H1 (cell line): ENCODE results near the gene KLF7. TPM values are rescaled to one million over a fixed set of nuclear protein-coding genes. Genes with fewer than 3 reads are reported as not detected.
A peak's percentile ranks its signal among the peaks of the same experiment; 100 is the strongest.

ENCODE experiments used
- CTCF ChIA-PET: fragments of 300-600 bp; sonication (Branson Sonifier 250); formaldehyde crosslinking; loops from one replicate; lab custom pipeline; 2021; ENCODE audit not compliant: partially characterized antibody; lab: Charles Lee
- POLR2A ChIA-PET: fragments of 300-600 bp; sonication (Branson Sonifier 250); formaldehyde crosslinking; loops from one replicate; lab custom pipeline; 2021; ENCODE audit warnings: inconsistent platforms; ENCODE audit not compliant: partially characterized antibody; lab: Charles Lee
- DNase-seq, 2 experiments: peaks; one replicate each; pipeline versions ENCODE4 v3.0.0 to v3.0.0-alpha.2; 2010 to 2022; ENCODE audit warnings: low spot score in 2 of 2, low read depth in 1 of 2, mixed read lengths in 1 of 2
- FAIRE-seq: peaks from 2 replicates; lab custom pipeline; 2011; peaks lifted over from hg19 to GRCh38; lab: Jason Lieb, UNC
- H2AFZ ChIP-seq: 2 replicates; pipeline ENCODE4 v1.8.1; 2012; ENCODE audit warnings: low read length, inconsistent platforms
- H2AK5ac ChIP-seq: 2 replicates; pipeline ENCODE4 v1.6.1; 2013; ENCODE audit warnings: low read depth, low read length
- H2BK120ac ChIP-seq: replicated peaks from 2 replicates; pipeline ENCODE3; 2013; ENCODE audit warnings: low read depth, low read length, inconsistent platforms
- H2BK12ac ChIP-seq: 2 replicates; pipeline ENCODE4 v1.6.1; 2013; ENCODE audit warnings: low read depth, low read length
- H2BK15ac ChIP-seq: 2 replicates; pipeline ENCODE4 v1.6.1; 2013; ENCODE audit warnings: low read length
- H2BK20ac ChIP-seq: 2 replicates; pipeline ENCODE4 v1.6.1; 2013; ENCODE audit warnings: low read length
- H2BK5ac ChIP-seq: 2 replicates; pipeline ENCODE4 v1.6.1; 2013; ENCODE audit warnings: low read depth, low read length
- H3K14ac ChIP-seq: 2 replicates; pipeline ENCODE4 v1.6.1; 2013; ENCODE audit warnings: inconsistent platforms; ENCODE audit not compliant: insufficient read length
- H3K18ac ChIP-seq: 2 replicates; pipeline ENCODE4 v1.6.1; 2013; ENCODE audit warnings: low read length; ENCODE audit errors: extremely low read depth
- H3K23ac ChIP-seq: 2 replicates; pipeline ENCODE4 v1.6.1; 2013; ENCODE audit warnings: inconsistent platforms; ENCODE audit not compliant: insufficient read length
- H3K23me2 ChIP-seq: 2 replicates; pipeline ENCODE4 v1.6.1; 2013; ENCODE audit warnings: low read depth, low read length
- H3K27ac ChIP-seq: 2 replicates; pipeline ENCODE4 v1.6.1; 2011; ENCODE audit warnings: low read depth, low read length, inconsistent platforms
- H3K27me3 ChIP-seq, 4 experiments: replicated peaks in 1 of 4; 1 replicate in 1 of 4; 2 replicates in 3 of 4; pipeline versions ENCODE4 v1.6.1 to v1.8.1; 2011 to 2013; ENCODE audit warnings: low read length in 3 of 4, mild to moderate bottlenecking in 3 of 4, inconsistent platforms in 2 of 4, mixed read lengths in 2 of 4, moderate library complexity in 1 of 4; ENCODE audit not compliant: control insufficient read depth in 3 of 4, insufficient read depth in 3 of 4; ENCODE audit errors: extremely low read depth in 1 of 4
- H3K36me3 ChIP-seq, 4 experiments: 2 replicates each; pipeline versions ENCODE4 v1.6.1 to v1.8.1; 2011 to 2013; ENCODE audit warnings: mild to moderate bottlenecking in 4 of 4, low read length in 3 of 4, moderate library complexity in 2 of 4, control low read depth in 1 of 4, inconsistent platforms in 1 of 4; ENCODE audit not compliant: insufficient read depth in 4 of 4, control insufficient read depth in 2 of 4
- H3K4ac ChIP-seq: replicated peaks from 2 replicates; pipeline ENCODE3; 2013; ENCODE audit warnings: low read length, low read depth, mixed read lengths, inconsistent platforms; ENCODE audit not compliant: insufficient read length
- H3K4me1 ChIP-seq, 4 experiments: replicated peaks in 1 of 4; 1 replicate in 1 of 4; 2 replicates in 3 of 4; pipeline versions ENCODE4 v1.6.1 to v1.8.1; 2011 to 2013; ENCODE audit warnings: low read length in 3 of 4, inconsistent platforms in 2 of 4, mixed read lengths in 1 of 4; ENCODE audit not compliant: insufficient read depth in 4 of 4, control insufficient read depth in 3 of 4
- H3K4me2 ChIP-seq, 2 experiments: 2 replicates each; pipeline versions ENCODE4 v1.6.1 to v1.8.1; 2011 to 2013; ENCODE audit warnings: low read depth in 2 of 2, low read length in 2 of 2, control low read depth in 1 of 2, inconsistent platforms in 1 of 2, mild to moderate bottlenecking in 1 of 2; ENCODE audit not compliant: insufficient read depth in 1 of 2
- H3K4me3 ChIP-seq, 4 experiments: fragments of 200-600, 300-600 bp in 1 of 4; sonication (generic), shearing (Covaris generic), sonication (Bioruptor Twin) in 1 of 4; 2 replicates each; pipeline versions ENCODE4 v1.5.1 to v1.8.1; 2011 to 2016; ENCODE audit warnings: low read length in 4 of 4, low read depth in 3 of 4, control low read depth in 2 of 4, inconsistent platforms in 2 of 4, mild to moderate bottlenecking in 2 of 4, mixed read lengths in 1 of 4, moderate library complexity in 1 of 4; ENCODE audit not compliant: insufficient read depth in 2 of 4; ENCODE audit errors: extremely low read depth in 1 of 4
- H3K56ac ChIP-seq: replicated peaks from 2 replicates; pipeline ENCODE3; 2013; ENCODE audit warnings: low read depth, mild to moderate bottlenecking, mixed read lengths, low read length, inconsistent platforms; ENCODE audit not compliant: insufficient read length
- H3K79me1 ChIP-seq: 2 replicates; pipeline ENCODE4 v1.6.1; 2013; ENCODE audit warnings: low read depth, low read length, control low read depth
- H3K79me2 ChIP-seq, 2 experiments: 2 replicates each; pipeline versions ENCODE4 v1.6.1 to v1.8.1; 2012 to 2013; ENCODE audit warnings: low read length in 2 of 2, mild to moderate bottlenecking in 2 of 2, inconsistent platforms in 1 of 2; ENCODE audit not compliant: insufficient read depth in 2 of 2, control insufficient read depth in 1 of 2
- H3K9ac ChIP-seq, 4 experiments: replicated peaks in 1 of 4; 1 replicate in 1 of 4; 2 replicates in 3 of 4; pipeline versions ENCODE4 v1.6.1 to v1.8.1; 2011 to 2013; ENCODE audit warnings: low read depth in 3 of 4, low read length in 3 of 4, control low read depth in 2 of 4, mild to moderate bottlenecking in 2 of 4, moderate library complexity in 2 of 4, inconsistent platforms in 1 of 4; ENCODE audit errors: extremely low read depth in 1 of 4
- H3K9me3 ChIP-seq, 2 experiments: 2 replicates each; pipeline versions ENCODE4 v1.6.1 to v1.8.1; 2012 to 2013; ENCODE audit warnings: mild to moderate bottlenecking in 2 of 2, moderate library complexity in 2 of 2, control low read depth in 1 of 2, inconsistent platforms in 1 of 2, low read depth in 1 of 2, low read length in 1 of 2, mixed read lengths in 1 of 2; ENCODE audit not compliant: insufficient read depth in 2 of 2
- H4K20me1 ChIP-seq, 2 experiments: replicated peaks in 1 of 2; 2 replicates each; pipeline versions ENCODE3 to v1.8.1; 2011 to 2013; ENCODE audit warnings: inconsistent platforms in 2 of 2, low read length in 2 of 2, mild to moderate bottlenecking in 1 of 2; ENCODE audit not compliant: insufficient read depth in 2 of 2, control insufficient read depth in 1 of 2
- H4K5ac ChIP-seq: 2 replicates; pipeline ENCODE4 v1.6.1; 2013; ENCODE audit warnings: low read length, low read depth, mixed read lengths, inconsistent platforms; ENCODE audit not compliant: insufficient read length
- H4K8ac ChIP-seq: 2 replicates; pipeline ENCODE4 v1.8.0; 2013; ENCODE audit warnings: mild to moderate bottlenecking, moderate library complexity, low read length, inconsistent platforms; ENCODE audit not compliant: insufficient read depth; ENCODE audit errors: extremely low read depth
- H4K91ac ChIP-seq: replicated peaks from 2 replicates; pipeline ENCODE3; 2013; ENCODE audit warnings: low read length, mixed read lengths, inconsistent platforms; ENCODE audit not compliant: insufficient read length
- EP300 ChIP-seq, 2 experiments: IDR thresholded peaks; 1 replicate in 1 of 2; 2 replicates in 1 of 2; pipeline ENCODE4 v1.6.1; 2011 to 2012; ENCODE audit warnings: low read depth in 2 of 2, low read length in 2 of 2, mild to moderate bottlenecking in 2 of 2, borderline replicate concordance in 1 of 2, inconsistent platforms in 1 of 2, moderate library complexity in 1 of 2
- FOSL1 ChIP-seq: IDR thresholded peaks from 2 replicates; pipeline ENCODE4 v1.6.1; 2011; ENCODE audit warnings: mild to moderate bottlenecking, low read depth, low read length, moderate library complexity; ENCODE audit not compliant: insufficient read depth
- MAX ChIP-seq: IDR thresholded peaks from 2 replicates; pipeline ENCODE4 v1.6.1; 2012; ENCODE audit warnings: inconsistent platforms
- NRF1 ChIP-seq: IDR thresholded peaks from 2 replicates; pipeline ENCODE4 v1.6.1; 2011; ENCODE audit warnings: mild to moderate bottlenecking, low read depth, low read length, improper control_type of control experiment
- WGBS, 2 experiments: shearing (Covaris generic) in 1 of 2; methylation state at CpG; one replicate each; pipeline versions ENCODE4 v1.1.6 to v1.1.7; 2013 to 2015; ENCODE audit warnings: low lambda C conversion rate in 2 of 2, mixed read lengths in 2 of 2, inconsistent platforms in 1 of 2, low coverage in 1 of 2, missing lambda C conversion rate in 1 of 2; ENCODE audit not compliant: insufficient replicate concordance in 2 of 2, insufficient coverage in 1 of 2, insufficient read length in 1 of 2; ENCODE audit errors: extremely low coverage in 1 of 2, missing lambda C conversion rate in 1 of 2; 5-methylcytosine and 5-hydroxymethylcytosine counted together
- polyA plus RNA-seq, 7 experiments: library from polyadenylated mRNA; depleted of rRNA in 3 of 7; stranded (reverse) in 5 of 7; unstranded in 2 of 7; fragments of >200 nt in 5 of 7; fragments of 200-250 nt in 2 of 7; gene quantifications; 1 replicate in 5 of 7; 2 replicates in 1 of 7; 4 replicates in 1 of 7; pipeline versions ENCODE4 v1.2.1 to v1.2.3, GENCODE V29; 2011 to 2013; ENCODE audit warnings: missing spikeins in 2 of 7, mixed read lengths in 2 of 7
- total RNA-seq: library from RNA; stranded (reverse); fragmentation: NEBNext Ultra II Directional; extraction: Animal tissue kit (Norgen Biotek cat#: 25700); gene quantifications from 2 replicates; pipeline ENCODE4 v1.2.1, GENCODE V29; 2021
- TF ChIP-seq, protein P1 (sequence below): IDR thresholded peaks from 2 replicates; pipeline ENCODE4 v1.6.1; 2012; ENCODE audit warnings: inconsistent platforms

Gene KLF7
- total and polyA plus RNA-seq, 2 of the 8 experiments (the other 6 are each of a cell fraction or from before 2014, with no cell fraction given): 9.6 to 23.3 TPM

GRCh38 chr2:207123335-207123744 is 42.4 kb downstream of the KLF7 start:
- Histone ChIP-seq H4K20me1 (no peaks in the 10 kb centered on the region), H3K23me2 (no peaks in the 10 kb centered on the region), H3K4me2 (no peak overlapping the region), H3K56ac (no peak overlapping the region), H2BK12ac (no peak overlapping the region), H3K23ac (no peak overlapping the region), H4K91ac (no peak overlapping the region), H2BK5ac (no peak overlapping the region), H3K79me1 (peaks cover 2% of the 10 kb centered on the region; the same call in 1 of the 2 replicates), H3K36me3 (peaks cover 0 to 6% (median 2%) of the 10 kb centered on the region in 4 experiments; a peak in 2 of 8 replicates), H2BK15ac (no peak overlapping the region), H3K9ac (no peak overlapping the region; a peak in 1 of 7 replicates), H3K4me3 (no peak overlapping the region), H2AK5ac (no peak overlapping the region; the same call in 1 of the 2 replicates), H3K79me2 (peaks cover 0 to 38% of the 10 kb centered on the region in 2 experiments; a peak in 2 of 4 replicates), H2BK20ac (no peak overlapping the region), H4K5ac (no peak overlapping the region), H2AFZ (no peak overlapping the region), H3K27ac (no peak overlapping the region), H2BK120ac (no peak overlapping the region), H3K18ac (no peak overlapping the region), H3K14ac (no peak overlapping the region), H3K4me1 (peaks cover 6 to 18% (median 10%) of the 10 kb centered on the region in 4 experiments), H3K27me3 (no peaks in the 10 kb centered on the region), H3K4ac (no peak overlapping the region), H4K8ac (no peak overlapping the region), H3K9me3 (no peaks in the 10 kb centered on the region)
- WGBS, 2 experiments: 66% methylated on average over 4 of the region's 4 CpGs; no CpG with 5 or more reads in 1 of the 2 experiments
- POLR2A ChIA-PET: interaction anchor here (1.7 to 1.8 kb wide), 3 partner anchors 10 to 42 kb away, joined by 4 to 8 read pairs (median 6); partner anchors contain the start of gene KLF7
- CTCF ChIA-PET: interaction anchor here (0.6 to 1.7 kb wide), 7 partner anchors 14 to 350 kb away, joined by 3 to 6 read pairs (median 3); no protein-coding TSS in a partner anchor
- DNase-seq: no peak
- FAIRE-seq: no peak
- no peak for TF ChIP-seq EP300 (IDR thresholded peaks at IDR 0.05; ENCODE audit: borderline replicate concordance in 1 of 2, low read depth in 2 of 2, low read length in 2 of 2)
- TF ChIP-seq NRF1: no peak
- 0 out of 2 replicates have a peak, but pooled peaks have one; percentile 29 for TF ChIP-seq MAX
- TF ChIP-seq, protein P1, sequence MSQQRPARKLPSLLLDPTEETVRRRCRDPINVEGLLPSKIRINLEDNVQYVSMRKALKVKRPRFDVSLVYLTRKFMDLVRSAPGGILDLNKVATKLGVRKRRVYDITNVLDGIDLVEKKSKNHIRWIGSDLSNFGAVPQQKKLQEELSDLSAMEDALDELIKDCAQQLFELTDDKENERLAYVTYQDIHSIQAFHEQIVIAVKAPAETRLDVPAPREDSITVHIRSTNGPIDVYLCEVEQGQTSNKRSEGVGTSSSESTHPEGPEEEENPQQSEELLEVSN: 0 out of 2 replicates have a peak, but pooled peaks have one; percentile 25
- no peak for TF ChIP-seq FOSL1
